Amniotic stem cell (primary cell): ENCODE data around the gene SBF2.

Experiments used
- DNase-seq: peaks from one replicate; lab custom pipeline; 2025; lab: John Stamatoyannopoulos, UW

Gene SBF2

DNA sequence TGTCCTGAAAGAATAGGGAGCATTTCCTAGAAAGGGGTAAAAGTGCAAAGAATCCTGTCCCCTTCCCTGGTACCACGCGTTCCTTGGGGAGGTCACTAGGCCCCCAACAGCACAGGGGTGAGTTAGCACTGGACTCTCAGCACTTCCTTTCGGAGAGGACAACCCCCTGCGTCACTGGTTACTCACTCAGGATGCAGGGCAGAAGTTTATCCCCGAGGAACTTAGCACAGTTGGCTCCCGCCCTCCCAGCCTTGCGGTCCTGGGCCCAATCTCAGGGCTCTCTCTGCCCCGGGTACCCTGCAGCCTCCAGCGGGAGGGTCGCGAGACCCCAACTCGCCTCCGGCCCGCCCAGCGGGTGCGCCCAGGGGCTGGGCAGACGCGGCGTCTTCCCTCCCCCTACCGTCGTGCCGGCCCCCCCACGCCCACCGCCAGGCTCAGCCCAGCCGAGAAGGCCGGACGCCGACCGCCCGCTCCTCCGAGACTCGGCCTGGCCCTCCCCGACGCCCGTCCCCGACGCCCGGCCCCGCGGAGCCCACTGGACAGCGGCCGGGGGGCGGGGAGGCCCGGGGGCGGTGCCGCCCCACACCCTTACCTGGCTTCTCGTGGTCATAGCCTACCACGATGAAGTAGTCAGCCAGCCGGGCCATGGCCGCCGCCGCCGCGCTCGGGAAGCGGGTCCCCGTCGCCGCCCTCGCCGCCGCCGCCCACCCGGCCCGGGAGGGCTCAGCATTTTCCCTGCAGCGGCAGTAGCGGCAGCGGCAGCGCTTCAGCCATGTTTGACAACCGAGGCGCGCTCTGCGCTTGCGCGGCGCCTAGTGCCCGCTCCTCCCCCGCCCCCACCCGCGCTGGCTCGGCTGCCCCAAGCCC is at the start of gene SBF2:
Gene SBF2 (minus strand): TSS at position 797 of the 867 bp plus-strand sequence. CDS start 150 bp downstream, at position 647.
- DNase-seq = peak; percentile 75

DNA sequence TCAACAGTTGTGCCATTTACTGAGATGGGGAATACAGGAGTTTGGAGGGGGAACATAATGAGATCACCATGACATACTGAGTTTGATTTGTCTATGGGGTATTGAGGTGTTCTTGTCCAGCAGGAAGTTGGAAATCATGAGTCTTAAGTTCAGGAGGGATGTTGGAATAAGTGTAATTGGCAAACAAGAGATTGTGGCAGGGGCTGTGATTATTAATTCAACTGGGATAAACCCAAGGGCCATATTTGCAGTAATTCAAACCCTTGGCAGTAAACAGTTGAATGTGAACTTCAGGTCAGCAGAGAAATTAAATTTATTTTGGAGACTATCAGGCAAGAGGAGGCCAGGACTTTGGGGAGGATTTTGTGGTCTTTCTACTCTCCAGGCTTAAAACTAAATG is 44.3 kb upstream of the SBF2 start:
- no peak for DNase-seq

DNA sequence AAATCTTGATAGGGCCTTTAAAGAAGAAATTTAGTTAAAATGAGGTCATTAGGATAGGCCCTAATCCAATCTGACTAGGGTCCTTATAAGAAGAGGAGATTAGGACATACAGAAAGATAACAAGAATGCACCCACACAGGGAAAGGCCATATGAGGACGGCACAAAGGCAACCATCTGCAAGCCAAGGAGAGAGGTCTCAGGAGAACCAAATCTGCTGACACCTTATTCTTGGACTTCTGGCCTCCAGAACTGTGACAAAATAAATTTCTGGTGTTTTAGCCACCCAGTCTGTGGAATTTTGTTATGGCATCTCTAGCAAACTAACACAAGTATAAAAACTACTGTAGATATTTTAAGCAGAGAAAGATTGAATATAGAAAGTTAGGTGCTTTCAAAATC is 39.5 kb upstream of the SBF2 start:
- DNase-seq = no peak

DNA sequence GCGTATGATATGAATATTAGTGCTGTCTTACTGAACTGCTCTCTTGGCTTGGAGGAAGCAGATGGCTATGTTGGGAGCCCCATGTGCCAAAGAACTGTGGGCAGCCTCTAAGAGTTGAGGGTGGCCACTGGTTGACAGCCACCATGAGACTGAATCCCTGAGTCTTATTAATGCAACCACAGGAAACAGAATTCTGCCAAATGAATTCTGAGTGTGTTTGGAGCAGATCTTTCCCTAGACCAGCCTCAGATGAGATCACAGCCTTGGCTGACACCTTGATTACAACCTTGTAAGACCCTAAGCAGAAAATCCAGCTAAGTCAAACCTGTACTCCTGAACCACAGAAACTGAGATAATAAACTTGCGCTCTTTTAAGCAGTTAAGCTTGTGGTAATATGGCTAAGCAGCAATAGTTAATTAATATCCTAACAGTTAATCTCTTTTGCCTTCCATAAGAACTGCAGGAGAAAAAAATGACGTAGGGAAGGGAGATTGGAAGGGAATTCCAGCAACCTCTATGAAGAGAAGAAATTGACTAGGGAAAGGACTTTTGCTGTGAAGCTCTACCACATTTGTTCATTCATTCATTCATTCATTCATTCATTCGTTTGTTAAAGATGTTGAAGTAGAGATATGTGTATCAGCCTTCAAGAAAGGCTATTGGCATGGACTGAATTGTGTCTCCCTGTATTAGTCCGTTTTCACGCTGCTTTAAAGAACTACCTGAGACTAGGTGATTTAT is 37.7 kb upstream of the SBF2 start:
- DNase-seq = no peak

DNA sequence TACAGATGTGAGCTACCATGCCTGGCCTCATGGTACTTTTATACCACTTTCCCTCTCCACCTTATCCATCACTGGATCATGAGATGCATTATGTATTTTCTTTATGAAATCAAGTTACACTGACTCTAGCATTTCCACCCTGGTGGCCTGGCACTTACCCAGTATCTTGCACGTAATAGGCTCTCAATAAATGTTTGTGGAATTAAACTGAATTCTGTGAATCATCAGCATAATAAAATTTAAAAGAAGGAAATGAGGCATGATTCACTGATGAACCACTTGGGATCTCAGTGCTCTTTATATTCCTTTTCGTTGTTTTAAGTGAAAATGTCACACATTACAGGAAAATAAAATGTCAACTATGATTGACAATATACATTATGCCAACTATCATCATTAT is 35.9 kb upstream of the SBF2 start:
- peak; percentile 85 for DNase-seq

DNA sequence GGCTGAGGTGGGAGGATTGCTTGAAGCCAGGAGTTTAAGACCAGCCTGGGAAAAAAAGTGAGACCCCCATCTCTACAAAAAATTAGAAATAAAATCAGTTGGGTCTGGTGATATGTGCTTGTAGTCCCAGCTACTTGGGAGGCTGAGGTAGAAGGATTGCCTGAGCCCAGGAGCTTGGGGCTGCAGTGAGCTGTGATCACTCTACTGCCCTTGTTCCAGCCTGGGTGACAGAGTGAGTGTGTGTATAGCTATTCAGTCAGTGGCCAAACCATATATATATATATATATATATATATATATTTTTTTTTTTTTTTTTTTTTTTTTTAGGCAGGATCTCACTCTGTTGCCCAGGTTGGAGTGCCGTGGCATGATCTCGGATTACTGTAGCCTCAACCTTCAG is 35.3 kb upstream of the SBF2 start:
- DNase-seq = no peak

DNA sequence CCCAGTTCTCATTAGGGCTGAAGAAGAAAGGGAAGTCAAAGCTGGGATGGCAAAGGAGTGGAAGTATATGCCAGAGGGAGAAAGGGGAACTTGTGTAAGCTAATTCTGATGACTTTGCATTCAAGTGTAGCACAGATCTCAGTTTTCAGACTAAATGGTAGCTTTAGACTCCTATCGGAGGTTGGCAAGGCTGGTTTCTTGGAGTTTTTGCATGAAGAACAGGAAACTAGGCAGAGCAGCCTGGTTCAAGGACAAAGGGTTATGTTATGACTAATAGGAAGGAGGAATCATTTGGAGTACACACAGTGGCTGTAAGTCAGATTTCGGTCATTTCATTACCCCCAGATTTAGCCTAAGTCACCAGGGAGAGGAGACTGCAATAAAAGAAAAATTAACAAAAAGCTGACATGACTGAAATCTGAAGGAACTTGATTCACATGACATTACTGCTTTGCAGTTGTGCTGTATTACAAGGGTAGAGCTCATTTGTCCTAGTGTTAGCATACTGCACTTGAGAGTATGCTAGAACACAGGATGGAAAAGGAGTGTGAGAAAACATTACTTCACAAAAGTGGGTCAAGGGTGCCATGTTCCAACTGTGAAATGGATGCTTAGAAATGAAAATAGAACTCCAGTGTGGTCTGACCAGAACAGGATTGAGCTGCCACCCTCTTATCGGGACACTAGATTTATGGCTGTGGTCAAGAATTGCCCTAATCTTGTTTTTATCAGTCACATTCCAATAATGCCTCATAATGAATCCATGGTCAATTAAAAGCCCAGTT is 34.5 kb upstream of the SBF2 start:
- DNase-seq = no peak

DNA sequence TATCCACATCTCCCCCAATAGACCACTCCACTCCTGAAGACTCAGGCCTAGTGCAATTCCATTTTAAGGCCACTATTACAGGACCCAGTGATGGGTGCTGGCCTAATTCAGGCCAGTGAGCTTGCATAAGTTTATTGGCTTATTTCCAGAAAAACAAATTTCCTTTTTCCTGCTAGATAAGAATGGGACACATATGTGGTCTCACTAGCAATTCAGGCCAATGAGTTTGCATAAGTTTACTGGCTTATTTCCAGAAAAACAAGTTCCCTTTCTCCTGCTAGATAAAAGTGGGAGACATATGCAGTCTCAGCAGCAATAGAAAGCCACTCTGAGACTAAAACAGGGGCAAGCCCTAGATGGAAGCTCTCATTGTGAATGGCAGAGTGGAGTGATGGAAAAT is 33.2 kb upstream of the SBF2 start:
- no peak for DNase-seq

DNA sequence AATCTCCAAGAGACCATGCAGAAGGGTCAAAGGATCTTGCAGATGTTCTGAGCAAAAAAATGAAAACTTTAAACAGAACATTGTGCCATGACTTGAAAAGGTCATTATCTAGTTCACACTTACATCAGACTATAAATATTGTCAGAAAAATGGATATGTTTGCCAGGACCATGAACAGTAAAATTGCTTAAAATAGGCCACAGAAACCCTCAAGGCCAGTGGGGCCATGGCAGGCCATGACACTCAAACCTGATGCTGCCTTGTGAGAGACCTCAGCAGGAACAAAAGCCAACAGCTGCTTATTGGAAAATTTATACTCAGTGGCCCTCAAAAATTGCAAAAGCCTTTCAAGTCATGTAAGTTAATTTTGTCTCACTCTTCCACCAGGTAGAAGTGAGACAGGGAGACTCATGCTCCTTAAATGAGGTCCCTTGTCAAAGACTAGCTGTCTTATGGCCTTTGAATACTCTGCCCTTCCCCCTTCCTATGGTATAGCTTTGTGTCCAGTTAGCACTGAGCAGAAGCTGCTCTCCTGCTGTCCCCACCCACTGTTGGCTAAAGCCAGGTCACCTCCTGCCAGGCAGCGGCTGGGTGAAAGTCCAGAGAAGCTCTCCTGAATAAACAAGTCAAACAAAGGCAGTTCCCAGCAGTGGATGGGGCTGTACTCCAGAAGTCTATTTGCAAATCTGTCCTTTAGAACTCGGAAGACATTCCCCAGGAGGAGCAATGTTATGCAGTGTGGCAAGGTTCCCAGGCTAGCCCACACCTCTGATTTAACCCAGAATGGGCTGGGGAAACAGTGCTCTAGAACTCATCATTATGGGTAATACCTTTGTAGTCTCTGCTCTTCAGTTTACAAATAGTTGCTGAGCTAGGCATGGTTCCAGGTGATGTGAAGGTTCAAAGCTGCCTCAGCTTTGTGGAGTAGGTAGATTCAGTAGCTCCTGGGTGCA is 32.3 kb upstream of the SBF2 start:
- DNase-seq = no peak

DNA sequence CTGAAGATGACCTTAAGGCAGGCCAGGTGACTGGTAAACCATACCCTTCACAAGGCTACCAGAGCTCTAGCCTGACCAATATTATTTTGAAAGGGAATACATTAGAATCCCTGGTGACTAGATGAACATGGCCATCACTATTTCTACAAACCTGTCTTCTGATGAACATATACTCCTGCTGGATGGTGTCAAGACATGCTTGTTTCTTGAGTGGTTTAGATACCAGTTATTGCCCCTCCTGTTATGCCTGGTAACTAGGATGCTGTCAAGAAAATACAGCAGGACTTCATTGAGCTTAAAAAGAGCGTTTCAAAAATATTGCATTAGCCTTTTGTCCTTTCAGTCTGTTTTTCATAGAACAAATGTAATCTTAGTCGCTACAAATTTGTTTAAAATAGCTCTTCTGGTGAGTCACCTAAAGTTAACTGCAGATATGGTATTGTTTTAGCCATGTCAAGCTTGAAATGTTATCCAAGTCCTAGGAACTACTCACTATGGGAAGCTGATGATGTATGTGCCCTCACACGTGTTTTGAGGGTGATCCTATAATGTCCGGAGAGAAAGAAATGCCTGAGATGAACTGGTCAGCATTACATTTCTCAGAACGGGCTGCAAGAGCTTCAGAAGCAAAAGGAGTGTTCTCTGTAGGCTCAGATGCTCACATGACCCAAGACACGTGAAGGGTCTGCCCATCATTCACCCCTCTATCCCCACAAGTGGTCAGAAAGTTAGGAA is 31.4 kb upstream of the SBF2 start:
- peak; percentile 58 for DNase-seq

DNA sequence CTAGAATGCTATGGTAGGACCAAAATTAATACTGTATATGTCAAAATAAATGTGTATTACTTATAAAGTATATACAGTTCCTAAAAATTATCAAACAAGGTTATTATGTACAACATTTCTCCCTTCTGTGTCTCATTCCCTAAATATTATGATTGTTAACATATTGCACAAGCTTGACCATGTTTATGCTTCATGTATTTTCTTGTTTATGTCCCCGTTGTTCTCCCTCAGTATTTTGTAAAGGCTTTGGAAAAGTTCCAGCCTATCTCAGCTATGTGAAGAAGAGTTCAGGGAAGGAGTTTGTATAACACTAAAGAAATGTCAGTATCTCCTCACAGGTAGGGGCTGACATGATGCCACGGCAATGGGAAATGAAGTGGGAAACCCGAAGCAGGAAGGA is 30.5 kb upstream of the SBF2 start:
- DNase-seq = no peak

DNA sequence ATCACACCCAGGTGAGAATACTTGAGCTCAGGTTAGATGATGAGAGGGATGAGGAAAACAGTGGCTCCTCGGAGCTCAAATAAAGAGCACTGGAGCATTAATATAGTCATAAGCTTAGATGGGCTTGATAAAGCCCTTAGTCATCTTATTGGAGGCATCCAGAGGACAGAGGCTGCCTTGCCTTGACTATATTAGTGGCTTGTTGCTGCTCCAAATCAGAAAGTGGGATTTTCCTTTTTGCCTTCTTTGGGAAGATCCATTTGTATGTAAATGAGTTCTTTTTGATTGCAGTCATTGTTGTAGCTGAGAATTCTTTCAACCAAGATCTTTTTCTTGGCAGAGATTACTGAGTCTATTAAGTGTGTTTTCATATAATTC is 29.8 kb upstream of the SBF2 start:
- no peak for DNase-seq

DNA sequence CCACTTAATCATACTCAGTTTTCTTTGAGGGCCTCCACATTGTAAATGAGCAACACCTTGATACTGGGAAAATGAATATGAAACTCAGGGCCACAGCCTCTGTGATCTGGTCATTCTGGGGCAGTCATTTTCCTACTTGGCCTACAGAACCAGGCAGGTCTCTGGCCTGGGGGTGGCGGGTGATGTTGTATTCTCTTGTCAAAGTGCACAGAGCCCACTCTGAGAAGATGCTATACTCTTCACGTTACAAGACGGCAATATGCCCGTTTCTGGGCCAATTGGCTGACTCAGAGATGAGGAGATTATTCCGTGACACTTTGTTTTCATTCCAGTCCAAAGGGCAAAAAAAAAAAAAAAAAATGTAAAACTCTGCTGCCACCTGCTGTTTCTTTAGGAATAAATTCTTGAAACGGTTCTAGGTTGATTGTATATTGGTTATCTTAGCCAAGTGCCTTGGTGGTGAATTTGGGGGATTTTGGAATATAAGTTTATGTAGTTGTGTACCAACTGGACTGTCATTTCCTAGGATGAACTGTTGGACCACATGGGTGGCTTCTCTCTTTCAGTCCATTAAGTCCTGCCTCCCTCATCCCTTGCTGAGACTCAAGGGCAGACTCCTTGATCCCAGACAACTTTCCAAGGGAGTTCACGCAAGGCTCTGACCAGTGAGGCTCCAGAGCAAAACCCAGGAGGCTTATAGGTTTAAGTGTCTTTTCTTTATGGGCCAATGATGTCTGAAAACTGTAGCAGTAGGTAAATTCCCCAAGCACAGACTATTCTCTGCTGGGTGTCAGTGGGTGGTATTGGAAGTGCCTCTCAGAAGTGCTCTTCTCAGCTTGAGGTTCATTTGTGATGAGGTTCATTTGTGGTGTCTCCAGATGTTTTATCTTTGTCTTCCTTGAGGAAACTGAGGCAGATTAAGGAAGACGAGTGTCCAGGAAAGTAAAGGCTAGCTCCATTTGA is 29.1 kb upstream of the SBF2 start:
- DNase-seq = peak; percentile 83

DNA sequence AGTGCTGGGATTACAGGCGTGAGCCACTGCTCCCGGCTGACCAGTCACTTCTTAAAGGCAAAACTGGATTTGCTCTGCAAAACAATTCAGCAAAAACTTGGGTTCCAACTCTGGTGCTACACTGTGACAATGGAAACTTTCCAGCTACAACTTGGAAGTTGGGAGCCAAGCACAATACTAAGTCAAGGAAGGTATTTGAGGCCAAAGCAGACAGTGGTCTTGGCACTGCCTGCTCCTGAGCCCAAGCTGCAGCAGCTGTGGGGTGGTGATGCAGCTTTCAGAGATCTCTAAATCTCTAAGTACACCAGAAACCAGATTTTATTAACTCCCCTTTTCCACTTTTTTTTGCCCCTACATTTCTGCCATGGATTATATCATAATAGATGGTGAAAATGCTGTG is 28.4 kb upstream of the SBF2 start:
- no peak for DNase-seq

DNA sequence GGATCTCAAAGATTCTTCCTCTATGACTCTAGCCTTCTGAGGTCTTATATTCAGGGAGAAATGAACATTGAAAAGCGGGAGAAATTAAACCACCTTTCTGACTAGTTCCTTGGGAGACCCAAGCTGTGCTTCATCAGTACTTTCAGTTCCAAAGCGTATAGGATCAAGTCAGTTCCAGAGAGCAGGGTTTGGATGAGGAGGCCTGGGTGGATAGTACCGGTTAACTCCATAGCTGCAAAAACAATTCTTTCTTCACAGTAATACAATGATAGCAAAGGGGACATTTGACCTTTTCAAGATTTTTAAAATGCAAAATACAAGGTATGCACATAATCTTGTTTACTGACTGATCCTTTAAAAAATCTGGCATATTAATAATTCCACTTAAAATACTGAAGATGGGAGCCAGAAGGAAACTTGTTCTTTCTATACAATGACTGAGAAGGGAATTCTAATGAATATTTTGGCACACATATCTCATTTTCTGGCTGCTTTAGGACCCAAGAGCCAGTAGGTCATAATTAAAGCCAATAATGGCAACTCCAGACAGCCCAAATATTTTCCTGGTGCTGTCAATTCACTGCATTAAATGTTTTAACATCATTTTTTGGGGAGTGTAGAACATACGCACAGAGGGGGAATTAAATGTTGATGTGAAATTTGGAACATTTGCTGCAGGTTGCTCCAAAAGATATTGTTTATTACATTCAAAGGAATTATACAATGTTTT is 26.9 kb upstream of the SBF2 start:
- no peak for DNase-seq

DNA sequence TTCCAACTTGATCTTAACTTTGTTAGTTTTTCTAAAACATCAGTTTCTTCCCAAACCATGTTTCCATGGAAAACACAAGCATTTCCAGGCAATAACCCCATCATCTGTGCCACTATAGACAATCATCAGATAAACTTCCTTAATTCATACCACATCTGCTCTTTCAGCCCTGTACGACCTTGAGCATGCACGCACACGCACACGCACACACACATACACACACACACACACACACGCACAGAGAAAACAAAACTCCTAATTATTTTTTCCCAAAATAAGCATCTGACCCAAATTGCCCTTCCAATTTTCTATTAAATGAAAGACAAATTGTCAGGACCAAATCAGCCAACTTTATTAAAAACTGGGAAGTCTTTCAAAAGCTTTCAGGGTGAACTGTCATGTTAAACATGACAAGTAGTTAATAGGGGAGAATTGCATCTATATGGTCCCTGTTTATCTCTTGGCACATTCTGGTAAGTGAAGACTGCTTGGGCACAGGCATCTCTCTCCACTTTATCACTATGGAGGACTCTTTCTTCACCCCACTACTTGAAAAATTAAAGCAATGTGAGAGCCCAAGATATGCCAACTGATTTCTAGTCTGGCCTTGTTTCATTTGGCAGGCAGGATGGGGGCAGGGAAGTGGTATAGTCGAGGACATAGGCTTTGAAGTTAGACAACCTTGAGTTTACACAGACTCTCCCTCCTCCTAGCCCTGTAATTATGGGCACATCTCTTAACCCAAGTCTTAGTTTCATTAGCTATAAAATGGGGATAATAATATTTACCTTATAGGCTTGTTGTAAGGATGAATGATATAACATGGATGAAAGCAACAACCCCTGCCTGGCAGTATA is 25.9 kb upstream of the SBF2 start:
- no peak for DNase-seq

DNA sequence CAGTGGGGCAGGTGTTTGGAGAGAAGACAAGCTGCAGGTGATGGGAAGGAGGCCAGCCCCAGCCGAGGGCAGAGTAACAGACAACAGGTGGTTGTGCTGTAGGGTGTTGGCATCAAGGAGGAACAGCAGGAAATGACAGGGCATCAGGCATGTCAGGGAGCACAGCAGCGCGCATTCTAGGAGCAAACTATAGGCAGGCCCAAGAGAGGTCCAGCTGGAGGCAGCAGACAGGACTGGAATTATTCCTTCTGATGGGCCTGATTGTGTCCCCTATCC is 24.4 kb upstream of the SBF2 start:
- no peak for DNase-seq
